Coronary artery (tissue), 2 donors: ENCODE data around the gene XPO4.

Experiments
- DNase-seq: peaks from one replicate; pipeline ENCODE4 v3.0.0-alpha.2; 2017; ENCODE audit warnings: low spot score
- H3K27ac ChIP-seq, 2 donors: fragments of 200-600 bp; sonication (generic); one replicate each; pipeline ENCODE4 v1.5.1; 2016 to 2019
- H3K4me3 ChIP-seq: fragments of 200-600 bp; sonication (generic); 2 replicates; pipeline ENCODE4 v1.5.1; 2016; ENCODE audit warnings: mild to moderate bottlenecking, moderate library complexity
- CTCF ChIP-seq: fragments of 200-600 bp; sonication (generic); IDR thresholded peaks from one replicate; pipeline ENCODE4 v1.5.1; 2019; ENCODE audit warnings: antibody characterized with exemption

Gene XPO4

GRCh38 chr13:20728579-20729311 is 173.8 kb downstream of the XPO4 start:
- no peak for DNase-seq

GRCh38 chr13:20727856-20728255 is 174.7 kb downstream of the XPO4 start:
- H3K27ac ChIP-seq = no peak overlapping the region
- DNase-seq = no peak
- no peak overlapping the region for H3K4me3 ChIP-seq
- no peak for TF ChIP-seq CTCF

More at GRCh38 chr13:20728579-20729311, 173.8 kb downstream of the XPO4 start:
- Histone ChIP-seq H3K27ac (peak overlapping the region in 1 of 2 donors; percentile 37), H3K4me3 (no peak overlapping the region)
- TF ChIP-seq CTCF = no peak
